ENCODE data around the gene CDH3. TPM values are rescaled to one million over a fixed set of nuclear protein-coding genes. Genes with fewer than 3 reads are reported as not detected.

Gene CDH3
- polyA plus RNA-seq, 6 donors from 2014 or later: 0.25 TPM; not detected in 5

DNA sequence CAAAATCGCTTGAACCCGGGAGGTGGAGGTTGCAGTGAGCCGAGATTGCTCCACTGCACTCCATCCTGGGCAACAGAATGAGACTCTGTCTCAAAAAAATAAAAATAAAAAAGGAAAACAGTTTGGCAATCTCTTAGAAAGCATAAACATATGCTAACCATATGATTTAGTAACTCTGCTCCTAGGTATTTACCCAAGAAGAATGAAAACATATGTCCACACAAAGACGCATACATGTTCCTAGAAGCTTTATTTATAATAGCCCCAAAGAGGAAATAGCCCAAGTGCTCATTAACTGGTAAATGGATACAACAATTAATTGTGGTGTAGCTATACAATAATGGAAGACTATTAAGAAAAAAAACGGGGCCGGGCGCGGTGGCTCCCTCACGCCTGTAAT lies 73.5 kb downstream of the CDH3 start:
- DNase-seq (no peak), ATAC-seq (ENCODE audit: low read depth in 2 of 2) (no peak)
- H3K36me3 Mint-ChIP-seq: no peaks in the 10 kb centered on the region
- no peak overlapping the region for H3K4me3 Mint-ChIP-seq
- H3K27me3 Mint-ChIP-seq: peaks cover 4 to 11% (median 9%) of the 10 kb centered on the region in 3 donors
- H3K27ac Mint-ChIP-seq: no peak overlapping the region
- H3K9me3 Mint-ChIP-seq: peaks cover 0 to 8% (median 0%) of the 10 kb centered on the region in 7 donors
- peaks cover 0 to 10% (median 4%) of the 10 kb centered on the region in 3 donors for H3K4me1 Mint-ChIP-seq

DNA sequence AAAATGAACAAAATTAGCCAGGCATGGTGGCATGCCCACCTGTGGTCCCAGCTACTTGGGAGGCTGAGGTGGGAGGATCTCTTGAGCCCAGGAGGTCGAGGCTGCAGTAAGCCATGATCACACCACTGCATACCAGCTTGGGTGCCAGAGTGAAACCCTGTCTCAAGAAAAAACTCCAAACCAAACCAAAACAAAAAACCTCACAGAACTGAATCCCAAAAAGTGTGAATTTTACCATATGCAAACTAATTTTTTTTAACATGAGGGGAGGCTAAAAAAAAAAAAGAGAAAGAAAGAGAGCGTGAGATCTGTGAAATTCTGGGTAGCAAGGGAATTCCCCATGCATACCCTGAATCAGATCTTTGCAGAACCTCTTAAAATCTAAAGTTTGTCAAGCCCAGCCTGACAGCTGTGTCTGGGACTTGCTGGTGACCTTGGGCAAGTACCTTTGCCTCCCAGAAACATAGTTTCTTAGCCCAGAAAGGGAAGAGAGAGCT lies 74.9 kb downstream of the CDH3 start:
- DNase-seq (no peak), ATAC-seq (ENCODE audit: low read depth in 2 of 2) (peak; percentile 21 to 62)
- no peak overlapping the region for H3K4me3 Mint-ChIP-seq
- H3K27me3 Mint-ChIP-seq: no peaks in the 10 kb centered on the region
- H3K4me1 Mint-ChIP-seq: peaks cover 0 to 10% (median 4%) of the 10 kb centered on the region in 3 donors
- no peak overlapping the region for H3K27ac Mint-ChIP-seq
- peaks cover 0 to 8% (median 0%) of the 10 kb centered on the region in 7 donors for H3K9me3 Mint-ChIP-seq
- no peaks in the 10 kb centered on the region for H3K36me3 Mint-ChIP-seq

DNA sequence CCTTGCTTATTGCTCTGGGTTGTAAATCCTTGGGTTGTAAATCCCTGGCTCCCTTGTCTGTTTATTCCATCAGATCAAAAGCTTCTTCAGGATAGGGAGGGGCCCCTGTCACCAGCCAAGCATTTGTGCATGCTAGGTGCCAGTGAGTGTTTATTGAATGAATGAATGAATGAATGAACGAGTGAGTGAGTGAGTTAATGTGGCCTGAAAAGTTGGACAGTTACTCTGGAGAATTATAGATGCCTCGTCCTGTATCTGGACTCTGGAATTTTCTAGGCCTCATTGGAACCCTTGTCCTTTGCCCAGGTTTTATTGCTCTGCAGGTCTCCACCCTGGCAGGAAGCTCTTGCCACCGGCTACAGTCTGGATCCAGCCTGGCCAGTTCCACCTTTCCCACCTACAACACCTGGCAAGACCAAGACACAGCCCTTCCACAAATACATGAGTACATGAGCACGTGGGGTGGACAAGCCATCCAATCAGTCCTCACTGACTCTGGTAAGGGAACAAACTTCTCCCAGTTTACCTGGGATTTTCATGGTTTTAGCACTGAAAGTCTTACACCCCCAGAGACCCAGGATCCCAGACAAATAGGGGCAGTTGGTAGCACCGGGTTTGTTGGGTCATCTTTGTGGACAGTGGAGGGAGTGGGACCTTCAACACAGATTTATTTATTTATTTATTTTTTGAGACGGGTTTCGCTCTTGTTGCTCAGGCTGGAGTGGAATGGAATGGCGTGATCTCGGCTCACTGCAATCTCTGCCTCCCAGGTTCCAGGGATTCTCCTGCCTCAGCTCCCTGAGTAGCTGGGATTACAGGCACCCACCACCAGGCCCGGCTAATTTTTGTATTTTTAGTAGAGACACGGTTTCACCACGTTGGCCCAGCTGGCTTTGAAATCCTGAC lies 77.3 kb downstream of the CDH3 start:
- Mint-ChIP-seq H3K36me3 (no peaks in the 10 kb centered on the region), H3K27me3 (peaks cover 0 to 17% (median 6%) of the 10 kb centered on the region in 3 donors), H3K4me3 (no peak overlapping the region), H3K27ac (no peak overlapping the region), H3K4me1 (peaks cover 0 to 10% (median 4%) of the 10 kb centered on the region in 3 donors), H3K9me3 (peaks cover 0 to 5% (median 0%) of the 10 kb centered on the region in 7 donors)
- ATAC-seq (ENCODE audit: low read depth in 2 of 2) (no peak), DNase-seq (no peak)

DNA sequence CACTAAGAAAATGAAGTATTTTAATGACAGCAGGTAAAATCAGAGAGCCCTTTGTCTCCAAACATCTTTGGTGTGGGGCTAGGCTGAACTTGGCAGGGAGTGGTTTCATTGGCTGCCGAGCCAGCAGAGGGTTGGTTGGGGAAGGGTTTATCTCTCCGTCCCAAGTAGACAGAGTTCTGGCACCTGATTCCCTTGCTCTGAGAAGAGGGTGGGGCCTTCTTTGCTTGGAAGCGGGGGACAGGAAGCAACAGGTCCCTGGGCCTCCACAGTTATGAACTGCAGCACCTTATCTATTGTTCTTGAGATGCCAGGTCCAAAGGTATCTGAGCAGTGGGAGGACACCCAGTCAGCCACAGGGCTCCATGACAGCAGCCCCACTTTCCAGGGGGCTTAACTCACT lies 79.7 kb downstream of the CDH3 start:
- Mint-ChIP-seq H3K27ac (no peak overlapping the region), H3K4me1 (peaks cover 0 to 10% (median 0%) of the 10 kb centered on the region in 3 donors), H3K9me3 (no peaks in the 10 kb centered on the region), H3K27me3 (peaks cover 4 to 34% (median 23%) of the 10 kb centered on the region in 3 donors), H3K36me3 (no peaks in the 10 kb centered on the region), H3K4me3 (no peak overlapping the region)
- DNase-seq (no peak), ATAC-seq (ENCODE audit: low read depth in 2 of 2) (no peak)

DNA sequence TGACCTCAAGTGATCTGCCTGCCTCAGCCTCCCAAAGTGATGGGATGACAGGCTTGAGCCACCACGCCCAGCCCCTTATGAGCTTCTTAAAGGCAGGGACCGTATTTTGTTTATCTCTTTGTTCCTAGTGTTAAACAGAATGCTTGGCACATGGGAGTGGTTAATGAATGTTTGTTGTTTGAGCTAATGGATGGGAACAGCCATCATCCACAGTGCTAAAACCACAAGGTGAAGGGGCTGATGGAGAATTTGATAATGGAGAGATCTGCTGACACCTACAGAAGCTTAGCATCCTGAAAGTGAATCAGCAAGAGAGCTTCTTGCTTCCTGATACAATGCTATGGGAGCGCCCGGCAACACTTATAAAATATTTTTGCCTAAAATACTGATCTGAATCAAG lies 83.4 kb downstream of the CDH3 start:
- no peak for DNase-seq
- Mint-ChIP-seq H3K36me3 (no peaks in the 10 kb centered on the region), H3K9me3 (no peaks in the 10 kb centered on the region), H3K27me3 (peaks cover 4 to 37% (median 24%) of the 10 kb centered on the region in 3 donors), H3K4me1 (no peaks in the 10 kb centered on the region), H3K4me3 (no peak overlapping the region), H3K27ac (no peak overlapping the region)
- no peak for ATAC-seq (ENCODE audit: low read depth in 2 of 2)

DNA sequence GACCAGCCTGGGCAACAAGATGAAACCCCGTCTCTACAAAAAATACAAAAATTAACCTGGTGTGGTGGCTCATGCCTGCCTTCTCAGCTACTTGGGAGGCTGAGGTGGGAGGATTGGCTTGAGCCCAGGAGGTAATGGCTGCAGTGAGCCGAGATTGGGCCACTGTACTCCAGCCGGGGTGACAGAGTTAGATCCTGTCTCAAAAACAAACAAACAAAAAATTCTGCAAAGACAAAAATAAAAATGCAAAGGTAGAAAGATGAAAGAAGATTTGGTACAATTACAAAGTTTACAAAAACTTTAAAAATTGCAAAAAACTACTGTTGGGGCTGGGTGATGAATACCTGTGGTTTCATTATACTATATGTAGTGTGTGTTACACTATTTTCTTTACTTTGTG lies 86.5 kb downstream of the CDH3 start:
- no peaks in the 10 kb centered on the region for H3K36me3 Mint-ChIP-seq
- peaks cover 0 to 4% (median 0%) of the 10 kb centered on the region in 7 donors for H3K9me3 Mint-ChIP-seq
- ATAC-seq (ENCODE audit: low read depth in 2 of 2) (no peak), DNase-seq (no peak)
- no peak overlapping the region for H3K4me3 Mint-ChIP-seq
- H3K27me3 Mint-ChIP-seq: peaks cover 22 to 56% (median 50%) of the 10 kb centered on the region in 3 donors
- H3K4me1 Mint-ChIP-seq: peaks cover 0 to under 1% (median under 1%) of the 10 kb centered on the region in 3 donors
- H3K27ac Mint-ChIP-seq: no peak overlapping the region

DNA sequence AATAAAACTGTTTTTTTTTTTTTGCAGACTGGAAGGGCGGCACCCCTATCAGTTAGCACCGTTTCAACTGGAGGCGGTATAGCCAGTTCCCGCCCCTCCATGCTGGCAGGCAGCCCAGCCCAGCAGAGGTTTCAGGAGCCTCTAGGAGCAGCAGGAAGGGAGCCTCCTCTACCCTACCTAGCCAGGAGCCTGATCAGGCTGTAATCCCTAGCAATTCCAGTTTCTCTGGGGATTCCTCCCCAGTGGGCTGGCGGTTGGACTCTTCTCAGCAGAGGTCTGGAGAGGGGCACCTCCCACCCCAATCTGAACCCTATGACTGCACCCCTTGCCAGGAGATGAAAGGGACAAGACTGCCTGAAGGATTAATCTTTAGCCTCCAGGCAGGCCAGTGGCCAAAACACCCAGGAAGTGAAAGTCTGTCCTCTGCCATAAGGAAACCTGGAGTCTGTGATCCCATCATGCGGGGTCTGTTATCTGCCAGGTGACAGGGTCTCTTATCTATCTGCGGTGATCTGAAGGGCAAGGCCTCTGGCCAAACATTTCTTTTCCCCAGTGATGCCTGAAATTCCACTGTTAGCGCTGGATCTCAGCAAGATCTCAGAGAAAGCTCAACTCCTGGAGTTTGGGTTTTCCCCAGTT lies 87.1 kb downstream of the CDH3 start:
- H3K4me3 Mint-ChIP-seq: no peak overlapping the region

DNA sequence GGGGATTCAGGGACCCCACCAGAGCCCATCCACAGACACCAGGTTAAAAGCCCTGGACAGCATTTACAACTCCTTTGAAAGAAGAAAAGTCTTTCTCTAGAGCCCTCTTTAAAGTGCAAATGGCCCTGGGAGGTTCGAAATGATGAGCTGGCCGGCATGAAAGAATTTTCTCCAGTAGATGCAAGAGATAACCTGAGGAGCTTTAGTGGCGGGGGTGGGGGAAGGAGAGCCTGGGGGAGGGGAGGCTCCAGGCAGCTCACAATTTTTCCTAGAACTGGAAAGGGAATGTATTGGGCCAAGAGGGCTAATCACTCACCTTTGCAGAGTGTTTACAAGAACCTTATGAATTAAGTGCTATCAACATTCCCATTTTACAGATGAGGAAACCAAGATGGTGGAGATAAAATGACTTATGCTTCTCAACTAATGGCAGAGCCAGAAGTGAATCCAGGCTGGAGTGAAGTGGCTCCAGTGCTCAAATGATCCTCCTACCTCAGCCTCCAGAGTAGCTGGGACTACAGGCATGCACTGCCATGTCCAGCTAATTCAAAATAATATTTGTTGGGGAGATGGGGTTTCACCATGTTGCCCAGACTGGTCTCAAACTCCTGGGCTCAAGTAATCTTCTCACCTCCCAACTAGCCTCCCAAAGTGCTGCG lies 87.8 kb downstream of the CDH3 start:
- DNase-seq: no peak
- H3K4me1 Mint-ChIP-seq: peaks cover 6 to 10% (median 7%) of the 10 kb centered on the region in 3 donors
- peaks cover 0 to 7% (median 0%) of the 10 kb centered on the region in 7 donors for H3K9me3 Mint-ChIP-seq
- H3K27me3 Mint-ChIP-seq: peaks cover 28 to 59% (median 53%) of the 10 kb centered on the region in 3 donors
- no peak for ATAC-seq (ENCODE audit: low read depth in 2 of 2)
- H3K4me3 Mint-ChIP-seq: no peak overlapping the region
- no peak overlapping the region for H3K27ac Mint-ChIP-seq
- no peaks in the 10 kb centered on the region for H3K36me3 Mint-ChIP-seq

More for the DNA sequence above, 87.1 kb downstream of the CDH3 start:
- Mint-ChIP-seq H3K27me3 (peaks cover 26 to 56% (median 51%) of the 10 kb centered on the region in 3 donors), H3K9me3 (peaks cover 0 to 7% (median 0%) of the 10 kb centered on the region in 7 donors), H3K36me3 (no peaks in the 10 kb centered on the region), H3K27ac (no peak overlapping the region), H3K4me1 (peaks cover 0 to 3% (median 3%) of the 10 kb centered on the region in 3 donors)
- ATAC-seq (ENCODE audit: low read depth in 2 of 2) (no peak), DNase-seq (no peak)

DNA sequence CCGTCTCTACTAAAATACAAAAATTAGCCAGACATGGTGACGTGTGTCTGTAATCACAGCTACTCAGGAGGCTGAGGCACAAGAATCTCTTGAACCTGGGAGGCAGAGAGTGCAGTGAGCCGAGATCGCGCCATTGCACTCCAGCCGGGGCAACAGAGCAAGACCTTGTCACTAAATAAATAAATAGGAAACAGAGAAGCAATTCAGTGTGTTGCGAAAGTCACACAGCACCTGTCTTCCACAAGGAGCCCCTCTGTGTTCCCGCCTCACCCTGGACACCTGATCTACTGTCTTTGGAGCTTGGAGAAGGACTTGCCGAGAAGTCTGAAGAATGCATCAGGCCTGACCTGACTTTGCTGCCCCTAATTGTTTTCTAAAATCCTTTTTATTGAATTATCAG lies 88.5 kb downstream of the CDH3 start:
- H3K27me3 Mint-ChIP-seq: peaks cover 29 to 59% (median 56%) of the 10 kb centered on the region in 3 donors
- H3K4me1 Mint-ChIP-seq: peaks cover 7 to 10% (median 8%) of the 10 kb centered on the region in 3 donors
- no peak overlapping the region for H3K27ac Mint-ChIP-seq
- H3K4me3 Mint-ChIP-seq: no peak overlapping the region
- H3K36me3 Mint-ChIP-seq: no peaks in the 10 kb centered on the region
- ATAC-seq (ENCODE audit: low read depth in 2 of 2) (no peak), DNase-seq (no peak)
- H3K9me3 Mint-ChIP-seq: peaks cover 0 to 7% (median 0%) of the 10 kb centered on the region in 7 donors

DNA sequence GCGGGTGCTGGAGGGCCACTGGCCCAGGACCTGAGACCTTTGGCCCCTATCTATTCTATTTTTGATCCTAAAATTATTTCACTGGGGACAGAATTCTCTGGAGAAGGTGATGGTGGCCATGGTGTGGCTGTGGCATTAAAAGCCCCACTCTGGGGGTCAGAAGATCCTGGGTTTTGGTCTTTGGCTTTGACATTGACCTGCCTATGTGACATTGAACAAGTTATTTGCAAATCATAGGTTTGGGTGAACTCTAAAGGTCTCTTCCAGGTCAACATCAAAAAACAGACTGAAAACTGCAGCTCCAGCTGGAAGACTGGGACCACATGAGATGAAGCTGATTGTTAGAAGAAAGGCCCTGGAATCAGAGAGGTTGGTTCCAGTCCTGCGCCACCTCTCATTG lies 89.7 kb downstream of the CDH3 start:
- no peaks in the 10 kb centered on the region for H3K36me3 Mint-ChIP-seq
- H3K27ac Mint-ChIP-seq: no peak overlapping the region
- ATAC-seq (ENCODE audit: low read depth in 2 of 2) (no peak), DNase-seq (no peak)
- peak overlapping the region in 1 of 8 donors; percentile 15 for H3K4me3 Mint-ChIP-seq
- H3K9me3 Mint-ChIP-seq: peaks cover 0 to 7% (median 0%) of the 10 kb centered on the region in 7 donors
- H3K27me3 Mint-ChIP-seq: peaks cover 29 to 51% (median 47%) of the 10 kb centered on the region in 3 donors
- H3K4me1 Mint-ChIP-seq: peaks cover 9 to 12% (median 10%) of the 10 kb centered on the region in 3 donors

DNA sequence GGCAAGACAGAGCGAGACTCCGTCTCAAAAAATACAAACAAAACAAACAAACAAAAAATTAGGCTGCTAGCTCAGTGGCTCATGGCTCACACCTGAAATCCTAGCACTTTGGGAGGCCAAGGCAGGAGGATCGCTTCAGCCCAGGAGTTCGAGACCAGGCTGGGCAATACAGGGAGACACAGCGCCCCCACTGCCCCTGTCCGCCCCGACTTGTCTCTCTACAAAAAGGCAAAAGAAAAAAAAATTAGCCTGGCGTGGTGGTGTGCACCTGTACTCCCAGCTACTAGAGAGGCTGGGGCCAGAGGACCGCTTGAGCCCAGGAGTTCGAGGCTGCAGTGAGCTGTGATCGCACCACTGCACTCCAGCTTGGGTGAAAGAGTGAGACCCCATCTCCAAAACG lies 91.5 kb downstream of the CDH3 start:
- Mint-ChIP-seq H3K4me3 (peak overlapping the region in 5 of 8 donors; percentile 31 to 78 (median 58)), H3K36me3 (no peaks in the 10 kb centered on the region), H3K9me3 (peaks cover 0 to 7% (median 0%) of the 10 kb centered on the region in 7 donors), H3K27ac (no peak overlapping the region), H3K27me3 (peaks cover 34 to 55% (median 47%) of the 10 kb centered on the region in 3 donors), H3K4me1 (peaks cover 22 to 29% (median 24%) of the 10 kb centered on the region in 3 donors)
- DNase-seq (no peak), ATAC-seq (ENCODE audit: low read depth in 2 of 2) (no peak)

DNA sequence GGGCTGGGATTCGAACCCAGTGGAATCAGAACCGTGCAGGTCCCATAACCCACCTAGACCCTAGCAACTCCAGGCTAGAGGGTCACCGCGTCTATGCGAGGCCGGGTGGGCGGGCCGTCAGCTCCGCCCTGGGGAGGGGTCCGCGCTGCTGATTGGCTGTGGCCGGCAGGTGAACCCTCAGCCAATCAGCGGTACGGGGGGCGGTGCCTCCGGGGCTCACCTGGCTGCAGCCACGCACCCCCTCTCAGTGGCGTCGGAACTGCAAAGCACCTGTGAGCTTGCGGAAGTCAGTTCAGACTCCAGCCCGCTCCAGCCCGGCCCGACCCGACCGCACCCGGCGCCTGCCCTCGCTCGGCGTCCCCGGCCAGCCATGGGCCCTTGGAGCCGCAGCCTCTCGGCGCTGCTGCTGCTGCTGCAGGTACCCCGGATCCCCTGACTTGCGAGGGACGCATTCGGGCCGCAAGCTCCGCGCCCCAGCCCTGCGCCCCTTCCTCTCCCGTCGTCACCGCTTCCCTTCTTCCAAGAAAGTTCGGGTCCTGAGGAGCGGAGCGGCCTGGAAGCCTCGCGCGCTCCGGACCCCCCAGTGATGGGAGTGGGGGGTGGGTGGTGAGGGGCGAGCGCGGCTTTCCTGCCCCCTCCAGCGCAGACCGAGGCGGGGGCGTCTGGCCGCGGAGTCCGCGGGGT lies 92.1 kb downstream of the CDH3 start, which contains the start of gene CDH1:
TSS of gene CDH1 (plus strand) at position 247 of the 684 bp plus-strand sequence. CDS start at position 371, 124 bp downstream.
- ATAC-seq (ENCODE audit: low read depth in 2 of 2) (peak; percentile 60 to 62), DNase-seq (no peak)
- Mint-ChIP-seq H3K9me3 (peaks cover 0 to 7% (median 0%) of the 10 kb centered on the region in 7 donors), H3K4me1 (peaks cover 22 to 32% (median 24%) of the 10 kb centered on the region in 3 donors), H3K36me3 (no peaks in the 10 kb centered on the region), H3K4me3 (peak within 1 kb of the TSS in 7 of 8 donors; percentile 42 to 78 (median 67)), H3K27ac (no peak within 1 kb of the TSS), H3K27me3 (peaks cover 34 to 55% (median 47%) of the 10 kb centered on the region in 3 donors)

All from naive B cell (primary cell).